NCI-H1105 treated with DMSO at 0.1 percent for 48 hours (cell line): Measurements from ENCODE around the gene NUP188.

Source experiments
- DNase-seq: peaks from one replicate; lab custom pipeline; 2025; lab: John Stamatoyannopoulos, UW

The NUP188 gene

DNA sequence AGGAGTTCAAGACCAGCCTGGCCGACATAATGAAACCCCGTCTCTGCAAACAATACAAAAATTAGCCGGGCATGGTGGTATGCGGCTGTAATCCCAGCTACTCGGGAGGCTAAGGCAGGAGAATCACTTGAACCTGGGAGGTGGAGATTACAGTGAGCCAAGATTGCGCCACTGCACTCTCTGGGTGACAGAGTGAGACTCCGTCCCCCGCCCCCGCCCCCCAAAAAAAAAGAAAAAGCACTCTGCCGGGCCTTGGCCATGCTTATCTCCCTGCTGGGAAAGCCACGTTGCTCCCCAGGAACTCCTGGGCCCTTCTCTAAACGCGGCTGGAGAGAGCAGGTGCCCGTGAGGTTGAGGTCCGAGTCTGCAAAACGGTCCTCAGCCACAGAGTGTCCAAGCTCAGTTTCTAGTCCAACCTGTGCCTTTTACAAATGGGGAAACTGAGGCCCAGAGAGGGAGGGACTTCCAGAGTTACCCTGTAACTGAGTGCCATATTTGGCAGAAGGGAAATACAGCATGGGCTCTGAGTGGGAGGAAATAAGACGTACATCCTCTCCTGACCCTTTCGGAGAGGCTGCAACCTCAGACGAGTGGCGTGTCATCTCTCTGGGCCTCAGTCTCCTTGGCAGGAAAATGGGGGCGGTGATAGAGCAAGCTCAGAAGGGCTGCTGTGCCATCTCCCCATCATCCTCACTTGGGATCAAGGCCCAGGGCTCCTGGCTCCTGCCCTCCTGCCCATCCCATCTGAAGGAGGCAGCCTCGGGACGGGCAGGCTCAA is 33.3 kb upstream of the NUP188 start:
- DNase-seq: no peak

DNA sequence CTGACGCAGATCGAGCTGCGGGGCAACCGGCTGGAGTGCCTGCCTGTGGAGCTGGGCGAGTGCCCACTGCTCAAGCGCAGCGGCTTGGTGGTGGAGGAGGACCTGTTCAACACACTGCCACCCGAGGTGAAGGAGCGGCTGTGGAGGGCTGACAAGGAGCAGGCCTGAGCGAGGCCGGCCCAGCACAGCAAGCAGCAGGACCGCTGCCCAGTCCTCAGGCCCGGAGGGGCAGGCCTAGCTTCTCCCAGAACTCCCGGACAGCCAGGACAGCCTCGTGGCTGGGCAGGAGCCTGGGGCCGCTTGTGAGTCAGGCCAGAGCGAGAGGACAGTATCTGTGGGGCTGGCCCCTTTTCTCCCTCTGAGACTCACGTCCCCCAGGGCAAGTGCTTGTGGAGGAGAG is 31.3 kb upstream of the NUP188 start:
- DNase-seq: no peak

DNA sequence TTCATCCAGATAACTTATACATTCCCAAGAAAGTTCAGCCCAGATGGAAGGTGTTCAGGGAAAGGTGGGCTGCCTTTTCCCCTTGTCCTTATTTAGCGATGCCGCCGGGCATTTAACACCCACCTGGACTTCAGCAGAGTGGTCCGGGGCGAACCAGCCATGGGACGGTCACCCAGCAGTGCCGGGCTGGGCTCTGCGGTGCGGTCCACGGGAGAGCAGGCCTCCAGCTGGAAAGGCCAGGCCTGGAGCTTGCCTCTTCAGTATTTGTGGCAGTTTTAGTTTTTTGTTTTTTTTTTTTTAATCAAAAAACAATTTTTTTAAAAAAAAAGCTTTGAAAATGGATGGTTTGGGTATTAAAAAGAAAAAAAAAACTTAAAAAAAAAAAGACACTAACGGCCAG is 30.8 kb upstream of the NUP188 start:
- DNase-seq: no peak

DNA sequence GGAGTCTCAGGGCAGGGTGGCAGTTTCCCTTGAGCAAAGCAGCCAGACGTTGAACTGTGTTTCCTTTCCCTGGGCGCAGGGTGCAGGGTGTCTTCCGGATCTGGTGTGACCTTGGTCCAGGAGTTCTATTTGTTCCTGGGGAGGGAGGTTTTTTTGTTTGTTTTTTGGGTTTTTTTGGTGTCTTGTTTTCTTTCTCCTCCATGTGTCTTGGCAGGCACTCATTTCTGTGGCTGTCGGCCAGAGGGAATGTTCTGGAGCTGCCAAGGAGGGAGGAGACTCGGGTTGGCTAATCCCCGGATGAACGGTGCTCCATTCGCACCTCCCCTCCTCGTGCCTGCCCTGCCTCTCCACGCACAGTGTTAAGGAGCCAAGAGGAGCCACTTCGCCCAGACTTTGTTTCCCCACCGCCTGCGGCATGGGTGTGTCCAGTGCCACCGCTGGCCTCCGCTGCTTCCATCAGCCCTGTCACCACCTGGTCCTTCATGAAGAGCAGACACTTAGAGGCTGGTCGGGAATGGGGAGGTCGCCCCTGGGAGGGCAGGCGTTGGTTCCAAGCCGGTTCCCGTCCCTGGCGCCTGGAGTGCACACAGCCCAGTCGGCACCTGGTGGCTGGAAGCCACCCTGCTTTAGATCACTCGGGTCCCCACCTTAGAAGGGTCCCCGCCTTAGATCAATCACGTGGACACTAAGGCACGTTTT is 30.2 kb upstream of the NUP188 start:
- DNase-seq: no peak

DNA sequence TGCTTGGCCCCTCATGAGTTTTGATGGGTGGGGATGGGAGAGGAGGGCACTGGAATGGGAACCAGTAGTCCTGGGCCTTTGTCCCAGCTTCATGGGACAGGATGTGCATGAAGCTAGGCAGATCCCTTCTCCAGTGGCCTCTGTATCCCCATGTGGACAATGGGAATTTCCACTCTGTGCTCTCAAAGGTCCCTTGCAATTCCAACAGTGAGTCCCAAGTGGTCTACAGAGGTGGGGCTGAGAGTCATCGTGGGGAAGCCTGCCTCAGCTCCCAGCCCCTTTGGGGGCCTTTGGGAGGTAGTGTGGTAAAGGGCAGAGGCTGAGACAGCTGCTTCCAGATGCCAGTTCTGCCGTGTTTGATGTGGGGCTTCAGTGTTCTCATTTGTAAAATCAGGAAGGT is 28.6 kb upstream of the NUP188 start:
- no peak for DNase-seq

DNA sequence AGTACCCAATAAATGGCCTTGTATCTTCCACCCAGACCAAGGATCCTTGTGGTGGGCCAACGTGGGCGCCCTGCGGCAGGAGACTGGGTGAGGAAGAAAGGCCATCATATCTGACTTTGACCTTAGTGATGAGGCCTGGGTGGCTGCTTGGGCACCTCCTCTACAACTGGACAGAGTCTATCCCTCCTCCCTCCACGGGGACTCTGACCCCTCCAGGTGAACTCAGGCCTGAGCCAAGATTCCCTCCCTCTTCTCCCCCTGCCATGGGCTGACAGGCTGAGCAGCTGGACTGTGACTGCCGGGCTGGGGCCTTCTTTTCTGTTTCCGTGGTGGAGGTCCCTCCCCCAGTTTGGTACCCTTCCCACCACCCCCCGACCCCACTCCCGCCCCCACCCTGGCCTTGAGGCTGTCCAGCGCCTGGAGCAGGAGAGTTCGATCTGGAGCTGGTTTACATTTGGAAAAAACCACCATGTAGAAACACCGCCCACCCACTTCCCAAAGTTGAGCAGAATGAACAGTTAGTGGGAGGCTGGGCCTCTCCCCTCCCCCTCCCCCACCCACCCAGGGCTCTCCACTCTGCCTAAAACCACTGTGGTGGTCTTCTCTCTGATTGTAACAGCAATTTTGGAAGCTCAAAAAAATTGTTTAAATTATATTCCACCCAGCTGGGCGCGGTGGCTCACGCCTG is 28.0 kb upstream of the NUP188 start:
- DNase-seq: no peak

DNA sequence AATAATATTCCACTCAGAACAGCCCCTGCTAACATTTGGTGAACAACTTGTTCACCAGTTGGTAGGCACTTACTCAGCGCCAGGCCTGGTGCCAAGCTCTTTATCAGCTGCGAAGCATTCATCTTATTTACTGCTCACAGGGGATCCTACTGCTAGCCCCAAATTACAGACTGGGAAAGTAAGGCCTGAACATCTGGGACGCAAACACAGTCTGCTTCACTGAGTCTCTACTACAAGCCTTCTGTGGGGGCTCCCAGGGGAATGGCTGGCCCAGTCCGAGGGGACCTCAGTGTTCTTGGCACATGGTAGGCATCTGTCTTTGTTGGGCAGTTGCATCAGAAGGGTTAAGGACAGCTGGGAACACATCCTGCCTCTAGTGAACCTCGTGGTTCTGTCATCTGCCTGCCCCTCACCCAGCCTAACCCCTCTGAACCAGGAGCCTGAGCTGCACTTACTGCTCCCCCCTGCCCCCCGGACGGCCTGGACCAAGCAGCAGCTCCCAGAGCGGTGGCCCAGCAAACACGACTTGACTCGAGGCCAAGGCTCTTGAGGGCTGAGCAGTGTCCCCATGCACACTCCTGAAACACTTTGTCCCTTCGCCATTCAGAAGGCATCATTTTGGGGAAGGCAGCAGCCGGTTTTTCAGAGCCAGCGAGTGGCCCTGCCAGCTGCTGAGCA is 27.0 kb upstream of the NUP188 start, which contains the start of gene PHYHD1:
Gene PHYHD1 (plus strand): TSS at position 602 of the 678 bp plus-strand sequence. CDS start 1,342 bp downstream, outside the sequence.
- DNase-seq: no peak

DNA sequence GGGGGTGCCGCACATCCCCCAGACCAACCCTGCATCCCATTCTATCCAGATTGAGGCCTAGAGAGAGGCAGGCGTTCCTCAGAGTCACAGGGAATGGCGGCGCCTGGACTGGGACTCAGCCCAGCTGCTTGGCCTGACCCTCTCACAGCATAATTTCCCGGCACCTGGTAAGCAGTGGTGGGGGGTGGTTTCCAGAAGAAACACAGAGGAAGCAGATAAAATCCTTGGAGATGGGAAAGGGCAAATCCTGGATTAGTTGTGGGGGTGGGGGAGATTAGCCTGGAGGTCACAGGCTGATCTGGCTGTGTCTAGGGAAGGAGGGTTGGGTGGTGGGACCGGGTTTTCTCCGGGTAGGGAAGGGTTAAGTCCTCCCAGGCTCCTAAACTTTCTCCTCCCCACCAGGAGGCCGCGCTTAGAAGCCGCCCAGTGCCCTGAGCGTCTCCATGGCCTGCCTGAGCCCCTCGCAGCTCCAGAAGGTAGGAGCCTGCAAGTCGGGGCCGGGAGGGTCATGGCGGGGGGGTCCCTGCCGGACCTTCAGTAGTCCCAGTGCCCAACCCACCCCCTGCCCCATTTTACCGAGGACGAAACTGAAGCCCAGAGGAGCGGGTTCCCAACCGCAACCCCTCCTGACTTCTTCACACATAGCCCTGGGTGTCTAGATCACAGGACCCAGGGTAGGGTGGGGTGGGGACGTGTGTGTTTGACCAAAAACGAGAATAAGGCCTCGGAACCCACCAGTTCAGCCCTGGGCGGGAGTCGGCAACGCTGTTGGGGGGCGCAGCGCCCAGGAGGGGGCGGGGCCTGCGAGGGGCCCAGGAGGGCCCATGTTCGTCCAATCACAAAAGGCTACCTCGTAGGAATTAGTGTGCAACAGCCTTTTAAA is 25.4 kb upstream of the NUP188 start:
- DNase-seq: no peak

DNA sequence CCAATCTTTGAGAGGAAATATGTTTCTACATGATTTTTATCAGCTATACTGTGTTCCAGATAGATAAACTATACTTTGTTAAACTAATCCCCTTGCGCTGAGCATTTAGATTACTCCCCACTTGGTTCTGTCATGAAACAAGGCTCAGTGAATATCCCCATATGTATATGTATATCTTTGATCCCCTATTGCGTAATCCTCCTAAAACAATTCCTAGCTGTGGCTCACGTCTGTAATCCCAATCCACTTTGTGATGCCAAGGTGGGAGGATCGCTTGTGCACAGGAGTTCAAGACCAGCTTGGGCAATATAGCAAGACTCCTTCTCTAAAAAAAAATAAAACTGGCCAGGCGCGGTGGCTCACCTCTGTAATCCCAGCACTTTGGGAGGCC is 24.0 kb upstream of the NUP188 start:
- no peak for DNase-seq

DNA sequence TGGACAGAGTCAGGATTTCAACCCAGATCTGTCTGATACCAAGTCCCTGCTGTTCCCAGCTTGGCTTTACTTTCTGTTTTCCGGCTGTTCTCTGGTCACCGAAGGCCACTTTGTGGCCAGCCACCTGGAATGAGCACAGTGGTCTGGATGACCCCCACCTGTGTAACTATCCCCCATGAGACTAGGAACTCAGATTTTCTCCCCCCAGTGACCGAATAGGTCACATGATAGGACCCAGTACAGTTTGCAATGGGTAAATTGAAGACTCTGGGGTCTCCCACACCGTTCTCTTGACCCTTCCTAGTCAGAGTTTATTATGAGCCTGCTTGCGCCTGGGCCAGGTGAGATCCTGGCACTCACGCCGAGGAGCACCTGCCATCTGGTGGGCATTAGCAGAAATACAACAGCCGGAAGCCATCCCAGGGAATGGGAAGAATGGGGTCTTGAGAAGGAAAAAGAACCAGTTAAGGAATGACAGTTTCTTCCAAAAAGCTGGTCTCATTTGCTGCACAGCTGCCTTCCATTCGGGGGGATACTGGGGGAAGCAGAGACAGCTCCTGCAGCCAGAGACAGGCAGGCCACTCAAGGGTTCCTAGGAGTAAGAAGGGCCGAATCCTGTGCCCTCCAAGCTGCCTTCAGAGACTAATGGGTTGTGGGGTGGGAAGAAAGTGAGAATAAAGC is 19.6 kb upstream of the NUP188 start:
- DNase-seq: peak; percentile 51

DNA sequence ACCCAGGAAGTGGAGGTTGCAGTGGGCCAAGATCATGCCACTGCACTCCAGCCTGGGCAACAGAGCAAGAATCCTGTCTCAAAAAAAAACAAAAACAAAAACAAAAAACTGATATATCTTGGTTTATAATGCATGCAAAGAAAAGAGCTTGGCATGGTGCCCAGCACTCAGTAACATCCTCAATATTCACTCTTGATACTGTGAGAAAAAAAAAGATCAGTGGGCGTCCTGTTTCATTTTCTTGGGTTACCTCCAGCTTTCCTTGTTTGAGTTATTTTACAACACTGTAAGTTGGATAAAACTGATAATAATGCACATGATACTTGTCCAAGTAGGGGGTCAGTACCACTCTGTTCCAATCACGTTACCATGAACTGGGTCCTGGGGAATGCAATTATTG is 18.9 kb upstream of the NUP188 start:
- no peak for DNase-seq

DNA sequence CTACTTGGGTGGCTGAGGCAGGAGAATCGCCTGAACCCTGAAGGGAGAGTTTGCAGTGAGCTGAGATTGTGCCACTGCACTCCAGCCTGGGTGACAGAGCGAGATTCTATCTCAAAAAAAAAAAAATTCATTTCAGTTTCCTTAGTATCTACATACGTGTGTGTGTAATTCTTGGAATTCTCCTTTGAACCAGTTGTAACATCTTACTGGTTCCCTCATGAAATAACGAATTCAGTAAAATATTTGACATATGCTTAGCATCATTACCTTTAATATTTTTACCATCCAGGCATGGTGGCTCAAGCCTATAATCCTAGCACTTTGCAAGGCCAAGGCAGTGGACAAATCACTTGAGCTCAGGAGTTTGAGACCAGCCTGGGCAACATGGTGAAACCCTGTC is 17.9 kb upstream of the NUP188 start:
- no peak for DNase-seq

DNA sequence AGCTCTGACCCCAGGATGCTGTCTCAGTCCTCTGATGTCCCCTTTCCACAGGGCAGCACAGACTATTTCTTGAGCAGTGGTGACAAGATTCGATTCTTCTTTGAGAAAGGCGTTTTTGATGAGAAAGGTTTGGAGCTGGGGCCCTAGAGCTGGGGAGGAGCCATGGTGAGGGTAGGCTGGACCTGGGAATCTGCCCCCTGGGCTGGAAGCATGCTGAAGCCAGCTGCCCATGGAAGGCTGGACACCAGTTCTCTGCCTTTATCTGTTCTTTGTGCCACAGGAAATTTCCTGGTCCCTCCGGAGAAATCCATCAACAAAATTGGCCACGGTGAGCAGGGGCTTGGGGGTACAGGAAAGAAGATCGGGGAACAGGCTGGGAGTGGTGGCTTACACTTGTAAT is 13.8 kb upstream of the NUP188 start:
- DNase-seq: no peak

DNA sequence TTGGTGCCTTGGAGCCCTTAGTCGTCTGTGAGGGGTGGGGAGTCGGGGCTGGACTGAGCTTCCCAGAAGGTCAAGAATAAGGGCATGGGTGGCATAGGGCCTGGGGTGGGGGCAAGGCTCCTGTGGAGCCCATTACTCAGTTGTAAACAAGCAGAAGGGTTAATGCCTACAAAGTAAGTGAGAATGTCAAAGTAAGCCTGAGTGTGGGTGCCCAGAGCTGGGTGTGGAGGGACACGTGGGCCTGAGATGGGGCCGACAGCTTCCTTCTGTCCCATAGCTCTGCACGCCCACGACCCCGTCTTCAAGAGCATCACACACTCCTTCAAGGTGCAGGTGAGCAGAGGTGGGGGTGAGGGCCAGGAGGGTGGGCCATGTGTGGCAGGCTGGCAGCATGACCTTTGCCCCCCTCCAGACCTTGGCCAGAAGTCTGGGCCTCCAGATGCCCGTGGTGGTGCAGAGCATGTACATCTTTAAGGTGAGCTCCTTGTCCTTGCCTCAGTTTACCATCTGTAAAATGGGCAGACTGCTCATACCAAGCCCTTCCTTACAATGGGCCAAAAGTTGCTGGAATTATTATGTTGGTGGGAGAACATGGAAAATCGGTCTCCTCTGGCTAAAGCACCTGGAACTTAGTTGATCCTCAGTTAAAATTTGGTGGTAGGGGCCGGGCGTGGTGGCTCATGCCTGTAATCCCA is 11.2 kb upstream of the NUP188 start:
- DNase-seq: no peak

DNA sequence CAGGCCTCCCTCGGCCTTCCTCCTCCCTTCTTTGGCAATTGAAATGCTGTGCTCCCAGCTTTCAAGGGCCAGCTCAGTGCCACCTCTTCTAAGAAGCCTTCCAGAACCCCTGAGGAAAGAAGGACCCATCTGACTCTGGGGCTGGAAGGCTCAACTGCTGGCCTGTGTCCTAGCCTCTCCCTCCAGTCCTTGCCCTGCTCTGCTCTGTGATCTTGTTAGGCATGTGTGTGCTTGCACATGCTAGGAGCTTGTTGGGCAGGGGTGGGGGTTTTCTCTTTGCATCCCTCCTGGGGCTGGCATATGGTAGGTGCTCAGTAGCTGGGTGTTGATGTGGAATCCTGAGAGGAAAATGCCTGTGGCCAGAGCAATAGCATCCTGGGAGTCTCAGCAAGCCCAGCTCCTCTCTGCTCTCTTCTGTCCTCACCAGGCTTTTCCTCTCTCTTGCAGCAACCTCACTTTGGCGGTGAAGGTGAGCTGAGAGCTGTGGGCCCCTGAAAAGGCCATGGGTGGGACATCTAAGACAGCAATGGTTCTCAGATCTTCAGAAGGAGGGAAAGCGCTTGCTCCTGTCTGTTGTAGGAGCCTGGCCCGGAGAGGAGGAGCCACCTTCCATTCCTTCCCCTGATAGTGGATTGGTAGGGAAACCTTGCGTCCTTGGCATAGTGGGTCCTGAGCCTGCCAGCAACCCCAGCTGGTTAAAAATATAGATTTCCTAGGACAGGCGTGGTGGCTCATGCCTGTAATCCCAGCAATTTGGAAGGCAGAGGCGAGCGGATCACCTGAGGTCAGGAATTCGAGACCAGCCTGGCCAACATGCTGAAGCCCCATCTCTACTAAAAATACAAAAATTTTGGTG is 10.0 kb upstream of the NUP188 start:
- no peak for DNase-seq

DNA sequence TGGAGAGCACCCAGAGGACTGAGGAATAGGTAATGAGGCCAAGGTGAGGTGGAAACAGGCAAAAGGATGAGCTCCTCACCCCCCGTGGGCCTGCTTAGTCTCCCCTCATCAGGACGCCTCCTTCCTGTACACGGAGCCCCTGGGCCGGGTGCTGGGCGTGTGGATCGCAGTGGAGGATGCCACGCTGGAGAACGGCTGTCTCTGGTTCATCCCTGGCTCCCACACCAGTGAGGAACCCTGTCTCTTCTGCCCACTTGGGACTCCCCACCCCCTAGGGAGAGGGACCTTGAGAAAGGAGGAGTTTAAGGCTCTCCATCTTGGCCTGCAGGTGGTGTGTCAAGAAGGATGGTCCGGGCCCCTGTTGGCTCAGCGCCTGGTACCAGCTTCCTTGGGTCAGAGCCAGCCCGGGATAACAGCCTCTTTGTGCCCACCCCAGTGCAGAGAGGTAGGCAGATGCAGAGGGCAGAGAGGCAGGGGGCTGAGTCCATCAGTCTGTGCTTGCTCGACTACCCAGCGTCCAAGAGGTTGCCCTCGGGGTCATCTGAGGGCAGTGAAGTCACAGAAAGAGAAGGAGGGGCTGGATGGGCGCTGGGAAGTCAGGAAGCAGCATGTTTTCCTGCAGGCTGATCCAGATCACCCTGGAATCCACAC is 7.1 kb upstream of the NUP188 start:
- no peak for DNase-seq

DNA sequence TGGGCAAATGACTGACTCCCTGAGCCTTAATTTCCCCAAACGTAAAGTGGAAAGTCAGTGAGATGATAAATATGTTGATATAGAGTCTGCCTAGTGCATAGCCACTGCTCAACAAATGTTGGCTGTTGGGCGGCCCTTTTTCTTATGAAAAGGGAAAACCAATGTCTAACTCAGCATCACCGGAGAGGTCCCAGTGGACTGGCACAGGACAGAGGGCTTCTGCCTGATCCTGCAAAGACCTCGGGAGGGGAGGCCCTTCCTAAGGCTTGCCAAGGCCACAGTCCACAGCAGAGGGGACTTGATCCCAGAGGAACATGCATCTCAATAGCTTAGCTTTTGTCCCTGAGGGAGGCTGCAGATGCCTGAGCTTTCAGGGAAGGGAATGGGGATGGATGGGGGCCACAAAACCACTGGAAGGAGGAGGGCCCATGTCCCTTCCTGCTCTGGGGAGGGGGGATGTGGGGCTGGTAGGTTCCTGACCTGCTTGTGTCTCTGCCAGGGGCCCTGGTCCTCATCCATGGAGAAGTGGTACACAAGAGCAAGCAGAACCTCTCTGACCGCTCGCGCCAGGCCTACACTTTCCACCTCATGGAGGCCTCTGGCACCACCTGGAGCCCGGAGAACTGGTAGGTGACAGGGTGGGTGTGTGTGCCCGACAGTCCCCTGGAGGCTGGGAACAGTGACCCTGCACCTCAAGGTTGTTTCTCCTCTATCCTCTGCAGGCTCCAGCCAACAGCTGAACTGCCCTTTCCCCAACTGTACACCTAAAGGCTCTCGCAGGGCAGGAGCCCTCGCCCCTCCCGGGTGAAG is 6.3 kb upstream of the NUP188 start:
- no peak for DNase-seq
